ENCODE measurements around the gene TCEAL1.
"Not testable (repeated sequence)": the region's sequence is repeated elsewhere in the genome, so short reads cannot be mapped to it uniquely, and the experiment has no call there.

TCEAL1 gene

GRCh38 chrX:103637604-103638338 is 9.0 kb downstream of the TCEAL1 start:
- no peak for DNase-seq

- not testable (repeated sequence) for DNase-seq
Observed at GRCh38 chrX:103638479-103639346, 9.9 kb downstream of the TCEAL1 start.

GRCh38 chrX:103640401-103641155 is 11.8 kb downstream of the TCEAL1 start:
- DNase-seq, result no peak

- DNase-seq, result no peak
Observed at GRCh38 chrX:103644125-103644524, 15.3 kb downstream of the TCEAL1 start.

GRCh38 chrX:103647630-103648029 is 18.9 kb downstream of the TCEAL1 start:
- DNase-seq, result no peak

GRCh38 chrX:103651151-103651773 is 22.5 kb downstream of the TCEAL1 start:
- DNase-seq, result no peak

GRCh38 chrX:103655230-103656000 is 26.6 kb downstream of the TCEAL1 start:
- not testable (repeated sequence) for DNase-seq

GRCh38 chrX:103656617-103657016 is 27.8 kb downstream of the TCEAL1 start:
- DNase-seq, result no peak

- not testable (repeated sequence) for DNase-seq
Observed at GRCh38 chrX:103657066-103657465, 28.3 kb downstream of the TCEAL1 start.

GRCh38 chrX:103658681-103659433 is 30.1 kb downstream of the TCEAL1 start:
- no peak for DNase-seq

GRCh38 chrX:103659460-103659859 is 30.7 kb downstream of the TCEAL1 start:
- DNase-seq, result not testable (repeated sequence)

- no peak for DNase-seq
Observed at GRCh38 chrX:103663981-103664762, 35.4 kb downstream of the TCEAL1 start.

GRCh38 chrX:103666202-103667107 is 37.7 kb downstream of the TCEAL1 start:
- DNase-seq, result no peak

GRCh38 chrX:103669745-103670144 is 41.0 kb downstream of the TCEAL1 start:
- no peak for DNase-seq

GRCh38 chrX:103674531-103675454 is 46.0 kb downstream of the TCEAL1 start:
- no peak for DNase-seq

- no peak for DNase-seq
Observed at GRCh38 chrX:103678199-103678993, 49.6 kb downstream of the TCEAL1 start.
